ENCODE data around the gene MAGED4. TPM values are rescaled to one million over a fixed set of nuclear protein-coding genes. Genes with fewer than 3 reads are reported as not detected.
"Not testable (repeated sequence)": the region's sequence is repeated elsewhere in the genome, so short reads cannot be mapped to it uniquely, and the experiment has no call there.

The MAGED4 gene, protein sequence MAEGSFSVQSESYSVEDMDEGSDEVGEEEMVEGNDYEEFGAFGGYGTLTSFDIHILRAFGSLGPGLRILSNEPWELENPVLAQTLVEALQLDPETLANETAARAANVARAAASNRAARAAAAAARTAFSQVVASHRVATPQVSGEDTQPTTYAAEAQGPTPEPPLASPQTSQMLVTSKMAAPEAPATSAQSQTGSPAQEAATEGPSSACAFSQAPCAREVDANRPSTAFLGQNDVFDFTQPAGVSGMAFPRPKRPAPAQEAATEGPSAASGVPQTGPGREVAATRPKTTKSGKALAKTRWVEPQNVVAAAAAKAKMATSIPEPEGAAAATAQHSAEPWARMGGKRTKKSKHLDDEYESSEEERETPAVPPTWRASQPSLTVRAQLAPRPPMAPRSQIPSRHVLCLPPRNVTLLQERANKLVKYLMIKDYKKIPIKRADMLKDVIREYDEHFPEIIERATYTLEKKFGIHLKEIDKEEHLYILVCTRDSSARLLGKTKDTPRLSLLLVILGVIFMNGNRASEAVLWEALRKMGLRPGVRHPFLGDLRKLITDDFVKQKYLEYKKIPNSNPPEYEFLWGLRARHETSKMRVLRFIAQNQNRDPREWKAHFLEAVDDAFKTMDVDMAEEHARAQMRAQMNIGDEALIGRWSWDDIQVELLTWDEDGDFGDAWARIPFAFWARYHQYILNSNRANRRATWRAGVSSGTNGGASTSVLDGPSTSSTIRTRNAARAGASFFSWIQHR
- total RNA-seq (2021; fragmentation: NEBNext Ultra II Directional; extraction: Animal tissue kit (Norgen Biotek cat#: 25700)) (58.6 and 62.3 TPM in 2 replicates), polyA plus RNA-seq (2011; rRNA removed) (19.3 and 30.9 TPM in 2 replicates), polyA minus RNA-seq (2011; rRNA and poly(A)+ RNA removed) (9.5 and 17.1 TPM in 2 replicates)
- 33.1 TPM for polyA plus RNA-seq (2011; cell fraction: cytosol; rRNA removed)
- polyA plus RNA-seq (2011; cell fraction: nucleus; rRNA removed) = 61.9 TPM
- 24.1 to 50.2 TPM (median 27.4 TPM) in 4 replicates for polyA plus RNA-seq (2012, experiment 1 of 2)
- polyA plus RNA-seq (2012, experiment 2 of 2) = 11.8 TPM
- polyA plus RNA-seq (2013, experiment 1 of 2) = 48.6 TPM
- 39.7 TPM for polyA plus RNA-seq (2013, experiment 2 of 2)
- 9.8 TPM for polyA minus RNA-seq (2011; cell fraction: cytosol; rRNA and poly(A)+ RNA removed)
- polyA minus RNA-seq (2011; cell fraction: nucleus; rRNA and poly(A)+ RNA removed) = 37.4 TPM
- long read RNA-seq, experiment 1, partial matches to known transcripts = 11 of 14 reads
- long read RNA-seq, experiment 1, other reads (novel, unspliced or antisense) = 2 of 14 reads
- long read RNA-seq, experiment 2, partial matches to known transcripts = 1 of 1 reads
- long read RNA-seq, experiment 2, other reads (novel, unspliced or antisense) = 0 of 1 reads

- no CpG with 5 or more reads among the region's 40 CpGs for WGBS, 2 experiments (ENCODE audit: extremely low coverage in 1 of 2, insufficient coverage in 1 of 2, insufficient read length in 1 of 2, insufficient replicate concordance in 2 of 2, low coverage in 1 of 2, low lambda C conversion rate in 2 of 2, missing lambda C conversion rate in 1 of 2)
- H4K8ac ChIP-seq (ENCODE audit: extremely low read depth, insufficient read depth, low read length); H3K27ac ChIP-seq (ENCODE audit: low read depth, low read length); H2BK5ac ChIP-seq (ENCODE audit: low read depth, low read length); H3K23ac ChIP-seq (ENCODE audit: insufficient read length); H3K14ac ChIP-seq (ENCODE audit: insufficient read length); H4K91ac ChIP-seq (replicated peaks; ENCODE audit: insufficient read length, low read length); H2BK120ac ChIP-seq (replicated peaks; ENCODE audit: low read depth, low read length); H3K27me3 ChIP-seq (replicated peaks in 1 of 4; ENCODE audit: control insufficient read depth in 3 of 4, extremely low read depth in 1 of 4, insufficient read depth in 3 of 4, low read length in 3 of 4); H3K36me3 ChIP-seq (ENCODE audit: control insufficient read depth in 2 of 4, insufficient read depth in 4 of 4, low read length in 3 of 4); H3K4me3 ChIP-seq (ENCODE audit: extremely low read depth in 1 of 4, insufficient read depth in 2 of 4, low read depth in 3 of 4, low read length in 4 of 4); H2BK12ac ChIP-seq (ENCODE audit: low read depth, low read length); H3K23me2 ChIP-seq (ENCODE audit: low read depth, low read length); H3K56ac ChIP-seq (replicated peaks; ENCODE audit: insufficient read length, low read depth, low read length); H3K18ac ChIP-seq (ENCODE audit: extremely low read depth, low read length); H3K79me2 ChIP-seq (ENCODE audit: control insufficient read depth in 1 of 2, insufficient read depth in 2 of 2, low read length in 2 of 2); H3K79me1 ChIP-seq (ENCODE audit: low read depth, low read length); H3K4me2 ChIP-seq (ENCODE audit: insufficient read depth in 1 of 2, low read depth in 2 of 2, low read length in 2 of 2); H2AFZ ChIP-seq (ENCODE audit: low read length); H3K4me1 ChIP-seq (replicated peaks in 1 of 4; ENCODE audit: control insufficient read depth in 3 of 4, insufficient read depth in 4 of 4, low read length in 3 of 4); DNase-seq (ENCODE audit: low read depth in 1 of 2, low spot score in 2 of 2); H2BK15ac ChIP-seq (ENCODE audit: low read length); H2AK5ac ChIP-seq (ENCODE audit: low read depth, low read length); H3K9me3 ChIP-seq (ENCODE audit: insufficient read depth in 2 of 2, low read depth in 1 of 2, low read length in 1 of 2); H4K5ac ChIP-seq (ENCODE audit: insufficient read length, low read depth, low read length); H4K20me1 ChIP-seq (replicated peaks in 1 of 2; ENCODE audit: control insufficient read depth in 1 of 2, insufficient read depth in 2 of 2, low read length in 2 of 2); POLR2A ChIA-PET (ENCODE audit: partially characterized antibody); H3K9ac ChIP-seq (replicated peaks in 1 of 4; ENCODE audit: extremely low read depth in 1 of 4, low read depth in 3 of 4, low read length in 3 of 4); H2BK20ac ChIP-seq (ENCODE audit: low read length); CTCF ChIA-PET (ENCODE audit: partially characterized antibody); H3K4ac ChIP-seq (replicated peaks; ENCODE audit: insufficient read length, low read depth, low read length): not testable (repeated sequence)
- peak; percentile 66 for FAIRE-seq
These were observed at the start of gene MAGED4 for GRCh38 chrX:52184440-52185077. TSS of gene MAGED4 (plus strand) at chrX:52184888. CDS start at chrX:52185923, 1,035 bp downstream.
